GM13977 (cell line): ENCODE measurements around the gene HARBI1.

Source experiments
- DNase-seq: peaks from one replicate; pipeline ENCODE4 v3.0.0; 2012; ENCODE audit warnings: low spot score
- CTCF ChIP-seq: IDR thresholded peaks from 2 replicates; pipeline ENCODE4 v1.5.1; 2012; ENCODE audit warnings: mild to moderate bottlenecking, control low read depth; ENCODE audit not compliant: insufficient read depth; ENCODE audit errors: extremely low read depth, missing control alignments
- in situ Hi-C: fragments of 300-500 bp; cut with MboI; formaldehyde crosslinking; loops from one replicate; pipeline ENCODE4 v1.12.0; 2022; ENCODE audit warnings: low sequenced_read_pairs, low pct_unique_long_range_greater_than_20kb, mixed read lengths, inconsistent platforms; ENCODE audit not compliant: unreplicated experiment

The HARBI1 gene

GRCh38 chr11:46553814-46554212 is 63.2 kb downstream of the HARBI1 start:
- no peak for TF ChIP-seq CTCF

More at GRCh38 chr11:46553814-46554212, 63.2 kb downstream of the HARBI1 start:
- DNase-seq = no peak
- in situ Hi-C loops = no loop called here
